Activated CD4-positive, CD25-positive, alpha-beta regulatory T cell (primary cell): ENCODE data around the gene LEAP2.
A peak's percentile ranks its signal among the peaks of the same experiment; 100 is the strongest.
"Not testable (repeated sequence)": the region's sequence is repeated elsewhere in the genome, so short reads cannot be mapped to it uniquely, and the experiment has no call there.

ENCODE experiments used
- DNase-seq, 4 experiments: peaks; one replicate each; lab custom pipeline; 2025; lab: John Stamatoyannopoulos, UW

Gene LEAP2

DNA sequence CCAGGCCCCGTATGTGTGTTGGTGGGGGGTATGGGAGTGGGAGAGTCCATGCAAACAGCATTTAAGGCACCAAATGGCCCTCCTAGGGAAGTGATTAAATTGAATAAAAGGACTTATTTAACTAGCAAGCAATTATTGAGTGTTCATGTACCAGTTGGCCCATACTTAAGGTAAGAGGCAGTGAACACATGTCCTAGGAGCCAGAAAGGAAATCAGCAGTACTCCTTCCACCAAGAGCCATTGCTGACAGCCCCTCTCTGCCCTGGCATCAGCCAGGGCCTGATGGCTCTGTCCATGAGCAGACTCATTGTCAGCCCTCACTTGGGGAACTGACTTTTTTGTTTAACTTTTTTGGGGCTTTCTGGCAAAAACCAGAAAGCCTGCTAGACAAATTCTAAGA lies 32.6 kb upstream of the LEAP2 start:
- DNase-seq, result no peak

DNA sequence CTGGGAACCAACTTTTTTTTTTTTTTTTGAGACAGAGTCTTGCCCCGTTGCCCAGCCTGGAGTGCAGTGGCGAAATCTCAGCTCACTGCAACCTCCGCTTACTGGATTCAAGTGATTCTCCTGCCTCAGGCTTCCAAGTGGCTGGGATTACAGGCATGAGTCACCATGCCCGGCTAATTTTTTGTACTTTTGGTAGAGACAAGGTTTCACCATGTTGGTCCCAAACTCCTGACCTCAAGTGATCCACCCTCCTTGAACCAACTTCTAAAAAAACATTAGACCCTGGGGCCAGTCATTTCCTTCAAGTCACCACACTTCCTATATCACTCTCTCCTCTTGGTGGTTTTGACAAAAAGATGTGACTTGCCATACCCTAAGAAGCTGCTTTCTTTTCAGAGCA lies 32.2 kb upstream of the LEAP2 start:
- DNase-seq, result no peak

DNA sequence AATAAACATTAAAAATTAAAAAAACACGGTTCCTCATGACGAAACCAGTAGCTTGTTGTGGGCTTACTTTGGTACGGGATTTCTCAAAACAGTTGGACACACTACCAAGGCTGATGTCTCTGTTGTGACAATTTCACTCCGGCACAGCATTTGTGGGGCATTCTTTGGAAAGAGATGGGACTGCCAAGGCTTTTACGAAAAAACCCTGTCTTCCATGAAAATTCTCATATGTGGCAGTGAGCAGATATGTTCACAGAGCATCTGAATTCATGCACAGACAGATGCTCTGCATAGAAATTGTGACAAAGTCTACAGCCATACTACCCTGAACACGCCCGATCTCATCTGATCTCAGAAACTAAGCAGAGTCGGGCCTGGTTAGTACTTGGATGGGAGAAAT lies 25.2 kb upstream of the LEAP2 start:
- no peak for DNase-seq

DNA sequence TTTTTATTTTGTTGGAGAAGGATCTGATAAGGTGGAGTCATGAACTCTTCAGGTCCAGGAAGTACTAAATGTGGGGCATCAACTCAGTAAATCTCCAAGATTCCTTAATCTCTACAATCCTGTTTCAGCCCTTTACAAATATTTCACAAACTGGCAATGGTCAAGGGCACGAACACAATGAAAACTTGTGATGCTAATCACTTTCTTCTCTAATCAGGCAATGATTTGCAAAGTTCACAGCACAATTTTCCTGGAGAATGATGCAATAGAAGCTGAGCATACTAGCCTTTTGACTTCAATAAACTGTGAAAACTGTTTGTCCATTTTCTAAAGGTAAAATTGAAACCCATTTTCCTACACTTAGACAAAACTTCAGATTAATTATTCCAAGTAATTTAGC lies 24.1 kb upstream of the LEAP2 start:
- no peak for DNase-seq

DNA sequence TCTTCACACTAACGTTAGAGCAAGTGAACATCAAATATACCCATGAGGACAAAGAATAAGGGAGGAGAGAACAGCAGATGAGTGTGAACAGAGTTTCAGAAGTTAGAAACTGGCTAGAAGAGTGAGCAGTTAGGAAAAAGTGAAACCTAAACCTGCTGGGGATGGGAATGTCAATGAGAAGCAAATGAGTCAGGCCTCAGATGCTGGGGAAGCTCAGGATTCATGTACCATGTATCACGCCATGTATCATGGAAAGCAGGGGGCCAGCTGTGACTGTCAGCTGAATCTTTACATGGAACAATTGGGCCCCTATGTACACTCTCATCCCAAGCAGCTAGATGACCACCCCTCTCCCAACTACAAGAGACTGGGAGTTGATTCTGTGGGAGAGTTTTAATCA lies 23.4 kb upstream of the LEAP2 start:
- DNase-seq, result no peak

DNA sequence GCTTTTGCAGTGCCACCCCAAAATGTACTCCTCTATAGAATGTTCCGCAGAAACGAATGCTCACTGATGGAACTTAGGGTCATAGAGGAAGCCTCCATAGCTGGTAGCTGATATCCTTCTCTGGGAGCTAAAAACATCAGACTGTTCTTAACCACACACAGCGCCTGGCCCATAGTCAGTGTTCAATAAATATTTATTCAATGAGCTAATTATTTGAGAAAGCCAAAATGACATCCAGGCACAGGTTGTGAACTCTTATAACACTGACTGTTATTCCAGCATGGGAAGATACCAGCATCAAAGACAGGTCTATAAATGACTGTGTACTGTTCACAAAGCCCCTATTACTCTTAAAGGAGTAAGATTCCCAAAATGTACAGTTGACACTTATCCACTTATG lies 20.1 kb upstream of the LEAP2 start:
- no peak for DNase-seq

DNA sequence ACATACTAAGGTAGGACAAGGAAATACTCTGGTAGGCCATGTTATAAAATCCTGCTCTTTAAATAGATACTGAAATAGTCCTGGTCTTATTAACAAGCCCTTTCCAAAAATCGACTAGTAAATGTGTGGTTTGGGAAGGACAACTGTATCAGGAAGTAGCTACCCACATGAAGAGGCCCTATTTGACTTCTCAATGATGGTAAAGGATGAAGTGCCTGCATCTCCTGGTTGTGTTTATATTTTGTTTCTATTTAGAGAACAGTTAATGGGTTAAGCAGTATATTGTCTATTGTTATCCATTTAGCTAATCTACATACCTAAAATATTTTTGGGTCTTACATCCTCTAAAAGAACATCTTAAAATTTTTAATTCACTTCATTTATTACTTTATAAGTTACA lies 19.7 kb upstream of the LEAP2 start:
- DNase-seq, result no peak

DNA sequence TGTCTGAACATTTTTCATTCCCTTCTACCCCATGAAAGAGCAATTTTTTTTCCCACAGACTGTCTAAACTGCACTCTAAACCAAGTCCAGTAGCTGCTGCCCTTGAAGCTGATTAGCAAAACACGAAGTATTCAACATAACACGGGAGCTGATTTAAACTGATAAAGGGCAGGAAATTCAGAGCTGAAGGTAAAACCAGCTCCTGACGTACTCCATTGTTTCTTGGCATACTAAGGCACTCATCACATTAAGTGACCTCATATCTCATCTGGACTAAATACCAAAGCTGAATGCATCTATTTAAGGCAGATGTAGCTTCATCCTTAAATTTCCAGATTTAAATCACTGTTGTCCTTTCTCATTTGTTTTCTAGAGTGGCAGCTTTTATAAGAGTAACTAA lies 19.2 kb upstream of the LEAP2 start:
- DNase-seq, result no peak

DNA sequence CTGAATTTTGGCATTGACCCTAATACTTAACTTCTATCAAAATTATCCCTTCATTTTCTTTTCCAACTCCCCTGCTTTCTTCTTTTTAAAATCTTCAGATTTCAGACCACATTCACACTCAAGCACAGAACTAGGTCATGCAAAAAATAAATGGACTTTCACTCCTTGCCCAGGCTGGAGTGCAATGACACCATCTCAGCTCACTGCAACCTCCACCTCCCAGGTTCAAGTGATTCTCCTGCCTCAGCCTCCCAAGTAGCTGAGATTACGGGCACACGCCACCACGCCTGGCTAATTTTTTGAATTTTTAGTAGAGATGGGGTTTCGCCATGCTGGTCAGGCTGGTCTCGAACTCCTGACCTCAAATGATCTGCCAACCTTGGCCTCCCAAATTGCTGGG lies 18.5 kb upstream of the LEAP2 start:
- DNase-seq, result not testable (repeated sequence)

DNA sequence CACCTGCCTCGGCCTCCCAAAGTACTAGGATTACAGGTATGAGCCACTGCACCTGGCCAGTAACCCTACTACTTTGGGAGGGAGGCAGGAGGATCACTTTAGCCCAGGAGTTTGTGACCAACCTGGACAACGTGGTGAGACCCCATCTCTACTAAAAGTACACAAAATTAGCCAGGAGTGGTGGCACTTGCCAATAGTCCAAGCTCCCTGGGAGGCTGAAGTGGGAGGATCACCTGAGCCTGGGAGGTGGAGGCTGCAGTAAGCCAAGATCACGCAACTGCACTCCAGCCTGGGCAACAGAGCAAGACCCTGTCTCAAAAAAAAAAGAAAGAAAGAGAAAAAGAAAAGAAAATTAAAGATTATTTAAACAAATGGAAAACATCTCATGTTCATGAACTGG lies 17.5 kb upstream of the LEAP2 start:
- DNase-seq, result no peak

DNA sequence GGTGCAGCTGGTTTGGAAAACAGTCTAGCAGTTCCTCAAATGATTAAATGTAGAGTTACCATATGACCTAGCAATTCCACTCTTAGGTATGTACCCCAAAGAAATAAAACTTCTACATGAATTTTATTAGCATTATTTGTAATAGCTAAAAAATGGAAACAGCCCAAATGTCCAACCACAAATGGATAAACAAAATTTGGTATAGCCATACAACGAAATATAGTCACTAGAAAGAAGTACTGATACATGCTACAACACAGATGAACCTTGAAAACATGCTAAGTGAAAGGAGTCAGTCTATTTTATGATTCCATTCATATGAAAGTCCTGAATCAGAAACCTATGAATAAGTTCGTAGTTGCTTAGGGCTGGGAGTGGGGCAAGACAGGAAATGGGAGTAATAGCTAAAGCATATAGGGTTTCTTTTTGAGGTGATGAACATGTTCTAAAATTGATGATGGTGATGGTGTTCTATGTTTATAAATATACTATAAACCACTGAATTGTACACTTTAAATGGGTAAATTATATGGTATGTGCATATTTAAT lies 13.5 kb upstream of the LEAP2 start:
- DNase-seq, result no peak

DNA sequence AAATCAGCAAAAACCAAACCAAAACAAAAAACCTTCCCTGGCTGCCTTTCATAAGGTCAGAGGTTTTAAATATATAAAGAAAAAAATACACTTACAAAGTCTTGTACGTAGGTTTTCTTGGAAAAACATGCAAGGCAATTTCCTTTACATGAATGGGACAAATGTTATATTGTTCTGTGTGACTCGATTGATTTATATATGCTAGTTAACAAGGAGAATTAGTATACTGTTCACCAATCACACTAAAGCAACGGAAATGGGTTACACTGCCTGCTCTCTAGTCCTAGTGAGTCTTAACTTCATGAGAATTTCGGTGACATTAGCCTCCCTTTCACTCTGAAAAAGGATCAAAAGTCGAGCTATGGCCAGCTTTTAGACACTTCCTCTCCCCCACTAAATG lies 12.7 kb upstream of the LEAP2 start:
- no peak for DNase-seq

DNA sequence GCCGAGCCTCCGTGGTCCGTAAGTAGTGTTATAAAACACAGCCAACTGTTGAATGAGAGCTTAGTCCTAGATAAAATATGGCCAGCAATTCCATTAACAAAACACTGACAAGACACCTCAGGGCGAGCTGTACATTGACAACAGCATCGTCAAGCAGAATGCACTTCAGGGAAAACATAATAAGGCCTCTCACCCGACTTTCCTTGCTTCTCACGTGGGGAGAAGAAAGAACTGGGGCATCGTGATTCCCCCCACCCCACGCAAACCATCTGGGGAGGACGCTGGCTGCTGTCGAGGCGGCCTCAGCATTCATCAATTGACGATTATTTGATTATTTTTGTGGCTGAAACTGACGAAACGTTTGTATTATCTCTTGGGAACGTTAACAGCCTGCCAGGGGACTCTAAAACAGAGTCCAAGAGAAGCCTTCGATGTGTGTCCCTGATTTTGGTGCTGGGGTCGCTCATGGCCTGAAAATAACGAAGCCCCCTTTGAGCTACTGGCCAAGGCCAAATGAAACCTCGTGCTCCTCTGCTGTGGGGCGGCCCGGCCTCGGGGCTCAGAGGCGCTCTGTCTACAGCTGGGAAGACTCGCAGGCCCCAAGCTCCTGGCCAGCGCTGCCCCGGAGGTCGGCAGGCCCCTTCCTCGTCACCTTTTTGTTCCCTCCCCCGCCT lies 7.7 kb upstream of the LEAP2 start:
- DNase-seq, result no peak

DNA sequence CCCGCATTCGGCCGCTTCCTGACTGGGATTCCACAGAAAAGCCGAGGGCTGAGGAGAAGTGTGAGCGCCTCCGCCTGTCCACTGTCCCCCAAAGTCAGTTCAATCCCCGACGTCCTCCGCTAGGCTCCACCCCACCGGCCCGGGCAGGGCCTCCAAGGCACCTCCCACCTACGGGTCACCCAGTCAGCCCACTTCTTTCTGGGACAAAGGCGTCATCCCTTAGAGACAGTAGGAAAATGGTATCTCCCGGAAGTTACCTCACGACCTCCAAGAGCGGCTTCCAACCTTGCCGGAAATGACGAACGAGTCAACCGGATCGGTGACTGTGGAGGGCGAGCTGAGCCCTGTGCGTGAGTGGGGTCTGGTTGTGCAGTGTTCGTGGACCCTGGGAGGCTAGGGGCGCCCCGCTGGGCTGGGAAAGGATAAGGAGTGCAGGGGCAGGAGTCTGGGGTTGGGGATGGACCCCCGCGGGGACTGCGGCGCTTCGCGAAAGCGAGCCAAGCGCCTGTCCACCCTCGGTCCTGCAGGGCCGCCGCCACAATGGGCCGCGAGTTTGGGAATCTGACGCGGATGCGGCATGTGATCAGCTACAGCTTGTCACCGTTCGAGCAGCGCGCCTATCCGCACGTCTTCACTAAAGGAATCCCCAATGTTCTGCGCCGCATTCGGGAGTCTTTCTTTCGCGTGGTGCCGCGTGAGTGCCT lies 7.0 kb upstream of the LEAP2 start, which contains the start of the genes GDF9 and UQCRQ:
GDF9 (minus strand) TSS at position 128 of the 704 bp plus-strand sequence. CDS start 1,936 bp downstream, outside the sequence.
UQCRQ (plus strand) TSS at position 301 of the 704 bp plus-strand sequence; CDS start at position 541, 240 bp downstream.
- peak; percentile 69 to 84 (median 76) for DNase-seq

DNA sequence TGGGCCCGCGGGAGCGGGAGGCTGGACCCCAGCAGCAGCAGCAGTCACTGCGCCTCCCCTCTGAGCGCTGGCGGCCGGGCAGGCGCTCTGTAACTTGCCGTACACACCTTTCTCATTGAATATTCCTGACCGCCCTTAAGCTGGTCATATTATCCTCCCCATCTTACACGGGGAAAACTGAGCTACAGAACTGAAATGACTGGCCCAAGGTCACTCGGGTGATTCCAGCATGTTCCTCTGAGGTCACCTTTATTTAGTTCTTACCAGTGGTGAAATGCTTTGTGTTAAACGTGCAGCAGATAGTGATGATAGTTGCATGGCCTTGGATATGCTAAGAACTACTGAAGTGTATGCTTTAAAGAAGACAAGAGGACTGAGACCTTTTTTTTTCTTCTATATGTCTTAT lies 6.4 kb upstream of the LEAP2 start:
- no peak for DNase-seq

DNA sequence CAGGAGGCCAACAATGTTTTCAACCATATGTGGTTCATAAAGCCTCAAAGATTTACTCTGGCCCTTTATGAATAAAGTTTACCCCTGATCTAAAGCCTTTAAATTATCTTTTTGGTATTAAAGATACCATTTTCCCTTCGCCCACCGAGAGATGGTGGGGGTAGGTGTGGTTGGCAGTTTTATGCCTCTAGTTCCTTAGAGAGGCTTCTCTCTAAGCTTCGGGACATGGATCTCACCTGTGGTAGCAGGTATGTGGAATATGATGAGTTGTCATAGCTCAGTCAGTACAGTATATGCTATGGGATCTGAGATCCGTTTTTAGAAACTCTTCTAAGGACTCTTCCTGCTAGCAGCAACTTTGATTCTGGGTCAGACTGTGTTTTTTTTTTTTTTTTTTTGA lies 4.7 kb upstream of the LEAP2 start:
- no peak for DNase-seq

DNA sequence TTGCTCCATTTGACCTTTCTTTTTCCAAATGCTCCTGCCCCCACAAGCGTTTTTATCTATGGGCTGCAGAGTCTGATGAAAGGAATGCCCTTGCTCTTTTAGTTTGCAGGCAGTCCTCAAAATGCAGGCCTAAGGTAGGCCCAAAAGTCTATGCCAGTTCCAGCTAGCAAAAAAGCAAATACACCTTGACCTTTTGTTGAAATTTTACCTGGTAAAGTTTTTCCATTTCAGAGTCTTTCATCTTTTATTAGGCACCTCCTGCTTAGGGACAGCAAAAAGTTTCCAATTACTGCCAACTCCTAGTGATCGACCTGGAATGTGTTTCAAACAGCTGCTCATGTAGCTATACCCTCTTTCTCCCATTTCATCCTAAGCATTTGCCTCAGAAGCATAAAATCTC lies 2.7 kb upstream of the LEAP2 start:
- DNase-seq, result no peak

DNA sequence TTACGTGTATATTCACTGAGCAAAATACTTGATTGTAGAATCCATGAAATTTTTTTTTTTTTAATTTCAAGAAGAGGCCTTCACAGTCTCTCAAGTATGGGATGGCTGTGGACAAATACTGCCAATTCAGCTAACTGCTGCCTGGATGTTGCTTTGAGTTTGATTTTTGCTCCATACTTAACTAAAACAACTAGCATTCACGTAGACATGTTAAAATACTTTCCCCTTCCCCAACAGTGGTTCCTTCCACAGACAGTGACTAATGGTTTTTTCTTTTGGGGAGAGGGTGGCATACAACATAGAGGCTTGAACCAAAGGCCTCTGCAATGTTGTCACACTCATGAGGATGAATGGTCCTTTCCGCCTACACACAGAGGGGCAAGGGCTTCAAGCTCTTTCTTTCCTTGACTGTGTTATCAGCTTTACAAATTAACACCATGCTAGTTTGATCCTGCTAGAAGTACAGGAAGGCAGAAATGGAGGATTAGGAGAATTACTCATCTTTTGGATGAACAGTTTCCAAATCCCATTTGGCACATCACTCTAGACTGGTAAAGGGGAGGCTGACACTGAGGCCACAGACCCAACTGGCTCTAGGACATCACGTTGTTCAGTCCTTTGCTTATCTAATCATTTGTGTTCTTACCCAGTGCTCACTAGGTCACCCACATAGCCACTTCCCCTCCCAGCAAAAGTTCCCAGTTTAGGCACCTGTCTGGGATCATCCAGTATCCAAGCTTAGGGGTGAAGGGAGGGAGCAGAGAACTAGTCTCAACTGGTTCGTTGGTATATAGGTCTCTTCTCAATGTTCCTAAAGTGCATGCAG lies 1.8 kb upstream of the LEAP2 start:
- DNase-seq, result no peak

DNA sequence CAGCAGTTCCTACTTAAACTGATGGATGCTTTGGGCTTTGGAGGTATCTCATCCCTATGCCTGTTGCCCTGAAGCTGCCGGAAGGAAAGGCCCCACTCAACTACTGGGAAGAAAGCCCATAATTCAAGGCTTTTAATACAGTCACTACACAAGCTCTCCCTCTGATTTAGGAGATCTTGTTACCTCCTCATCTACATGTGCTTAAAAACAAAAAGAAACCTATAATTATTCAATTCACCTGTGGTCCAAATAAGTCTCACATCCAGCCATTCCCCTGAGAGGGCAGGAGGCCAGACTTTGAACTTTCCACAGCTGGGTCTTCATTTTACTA lies 715 bp upstream of the LEAP2 start:
- DNase-seq, result no peak

DNA sequence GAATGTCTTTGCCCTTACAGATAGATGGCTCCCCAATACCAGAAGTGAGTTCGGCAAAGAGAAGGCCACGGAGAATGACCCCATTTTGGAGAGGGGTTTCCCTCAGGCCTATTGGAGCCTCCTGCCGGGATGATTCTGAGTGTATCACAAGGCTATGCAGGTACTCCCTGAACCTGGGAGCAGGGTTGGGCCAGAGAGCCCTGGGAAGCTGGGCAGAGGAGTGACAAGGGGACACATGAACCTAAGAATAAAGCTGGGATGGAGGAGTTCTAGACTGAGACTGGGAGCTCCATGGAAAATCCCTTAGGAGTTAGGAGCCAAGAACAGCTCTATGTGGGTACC lies 433 bp downstream of the LEAP2 start:
- DNase-seq, result no peak

DNA sequence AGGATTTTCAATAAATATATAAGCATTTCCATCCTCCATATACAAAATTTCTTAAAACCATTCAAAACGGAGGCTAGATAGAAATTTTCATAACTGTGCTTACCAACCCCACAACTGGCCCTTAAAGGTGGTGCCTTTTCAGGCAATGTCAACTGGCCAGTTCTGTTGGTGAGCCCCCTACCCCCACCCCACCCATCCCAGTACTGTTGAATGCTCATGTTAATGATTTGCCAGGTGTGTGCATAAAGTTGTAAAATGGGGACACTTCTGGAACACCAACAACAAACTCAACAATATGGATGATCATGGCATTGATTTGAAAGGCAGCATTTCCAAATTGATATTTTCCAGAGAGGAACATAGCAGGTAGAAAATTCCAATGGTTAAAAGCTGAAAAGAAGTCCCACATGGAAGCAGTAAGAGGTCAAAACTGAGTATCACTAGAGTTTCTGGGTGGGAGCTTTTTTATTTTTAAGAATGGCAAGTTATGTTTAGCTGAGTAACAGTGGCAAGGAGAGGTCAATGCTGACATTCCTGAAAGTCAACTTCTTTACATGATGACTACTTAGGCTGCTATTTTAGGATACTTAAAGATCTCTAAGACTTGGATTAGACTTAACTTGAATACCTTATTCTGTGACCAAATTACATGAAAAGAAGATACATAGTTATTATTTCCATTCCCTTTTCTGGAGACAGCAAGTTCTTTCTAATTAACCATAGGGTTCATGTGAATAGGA lies 2.7 kb downstream of the LEAP2 start:
- DNase-seq, result no peak

DNA sequence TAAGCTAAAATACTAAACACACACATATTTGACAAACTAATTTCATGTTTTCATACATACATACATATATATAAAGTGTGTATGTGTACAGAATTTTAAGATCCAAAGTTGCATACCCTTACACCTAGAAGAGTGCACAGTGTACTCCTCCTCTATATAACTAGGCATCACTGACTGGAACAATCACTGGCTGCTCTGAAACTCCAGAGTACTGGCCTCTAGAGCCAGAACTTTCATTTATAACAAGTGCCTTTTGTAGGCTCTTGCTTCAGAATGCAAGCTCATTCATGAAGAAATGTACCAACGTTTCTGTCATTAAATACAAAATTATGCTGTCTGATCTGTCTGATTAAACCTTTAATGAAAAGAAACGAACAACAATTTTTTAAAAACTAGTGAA lies 4.0 kb downstream of the LEAP2 start:
- no peak for DNase-seq
